ENCODE measurements around the gene TTC39A.

The TTC39A gene

GRCh38 chr1:51324251-51325010, 5.9 kb downstream of the TTC39A start:
- TF ChIP-seq CTCF (conservative IDR thresholded peaks at IDR 0.05; ENCODE audit: low read length), result no peak
- no peak for TF ChIP-seq EZH2phosphoT487 (IDR thresholded peaks at IDR 0.05; ENCODE audit: borderline replicate concordance)
- Histone ChIP-seq H3K9me3 (ENCODE audit: insufficient read depth, low read depth, low read length) (no peaks in the 10 kb centered on the region), H4K20me1 (ENCODE audit: insufficient read depth, low read length, poor library complexity, severe bottlenecking) (no peaks in the 10 kb centered on the region), H3K9me2 (replicated peaks; ENCODE audit: low read depth, low read length) (no peaks in the 10 kb centered on the region), H3K27me3 (ENCODE audit: insufficient read depth, low read length, poor library complexity, severe bottlenecking) (no peaks in the 10 kb centered on the region), H3K79me2 (ENCODE audit: insufficient read depth, low read length) (no peaks in the 10 kb centered on the region), H3K4me1 (ENCODE audit: insufficient read depth, low read length, poor library complexity, severe bottlenecking) (no peaks in the 10 kb centered on the region), H3K9ac (ENCODE audit: low read depth, low read length, poor library complexity, severe bottlenecking) (no peak overlapping the region), H3K36me3 (ENCODE audit: insufficient read depth, low read length) (no peaks in the 10 kb centered on the region), H3F3A (ENCODE audit: low read depth) (no peaks in the 10 kb centered on the region), H2AFZ (ENCODE audit: low read length) (no peak overlapping the region), H3K4me3 (ENCODE audit: low read length, poor library complexity, severe bottlenecking) (no peak overlapping the region), H3K4me2 (ENCODE audit: low read depth, low read length, poor library complexity, severe bottlenecking) (no peak overlapping the region)

GRCh38 chr1:51323778-51324177, 6.6 kb downstream of the TTC39A start:
- H4K20me1 ChIP-seq (ENCODE audit: insufficient read depth, low read length, poor library complexity, severe bottlenecking), result no peaks in the 10 kb centered on the region
- H3K9me3 ChIP-seq (ENCODE audit: insufficient read depth, low read depth, low read length), result no peaks in the 10 kb centered on the region
- no peaks in the 10 kb centered on the region for H3K79me2 ChIP-seq (ENCODE audit: insufficient read depth, low read length)

GRCh38 chr1:51322417-51323101, 7.8 kb downstream of the TTC39A start:
- no peaks in the 10 kb centered on the region for H3K79me2 ChIP-seq (ENCODE audit: insufficient read depth, low read length)
- no peaks in the 10 kb centered on the region for H3F3A ChIP-seq (ENCODE audit: low read depth)
- H2AFZ ChIP-seq (ENCODE audit: low read length), result no peak overlapping the region
- no peaks in the 10 kb centered on the region for H3K27me3 ChIP-seq (ENCODE audit: insufficient read depth, low read length, poor library complexity, severe bottlenecking)
- no peaks in the 10 kb centered on the region for H3K9me3 ChIP-seq (ENCODE audit: insufficient read depth, low read depth, low read length)
- H3K9me2 ChIP-seq (replicated peaks; ENCODE audit: low read depth, low read length), result no peaks in the 10 kb centered on the region
- TF ChIP-seq EZH2phosphoT487 (IDR thresholded peaks at IDR 0.05; ENCODE audit: borderline replicate concordance) (no peak), CTCF (conservative IDR thresholded peaks at IDR 0.05; ENCODE audit: low read length) (no peak)
- no peaks in the 10 kb centered on the region for H3K4me1 ChIP-seq (ENCODE audit: insufficient read depth, low read length, poor library complexity, severe bottlenecking)
- H3K4me2 ChIP-seq (ENCODE audit: low read depth, low read length, poor library complexity, severe bottlenecking), result no peak overlapping the region
- no peak overlapping the region for H3K4me3 ChIP-seq (ENCODE audit: low read length, poor library complexity, severe bottlenecking)
- no peaks in the 10 kb centered on the region for H3K36me3 ChIP-seq (ENCODE audit: insufficient read depth, low read length)
- H4K20me1 ChIP-seq (ENCODE audit: insufficient read depth, low read length, poor library complexity, severe bottlenecking), result no peaks in the 10 kb centered on the region
- no peak overlapping the region for H3K9ac ChIP-seq (ENCODE audit: low read depth, low read length, poor library complexity, severe bottlenecking)

More at GRCh38 chr1:51323778-51324177, 6.6 kb downstream of the TTC39A start:
- Histone ChIP-seq H3K36me3 (ENCODE audit: insufficient read depth, low read length) (no peaks in the 10 kb centered on the region), H2AFZ (ENCODE audit: low read length) (no peak overlapping the region), H3K9me2 (replicated peaks; ENCODE audit: low read depth, low read length) (no peaks in the 10 kb centered on the region), H3K9ac (ENCODE audit: low read depth, low read length, poor library complexity, severe bottlenecking) (no peak overlapping the region), H3K27me3 (ENCODE audit: insufficient read depth, low read length, poor library complexity, severe bottlenecking) (no peaks in the 10 kb centered on the region), H3F3A (ENCODE audit: low read depth) (no peaks in the 10 kb centered on the region), H3K4me1 (ENCODE audit: insufficient read depth, low read length, poor library complexity, severe bottlenecking) (no peaks in the 10 kb centered on the region), H3K4me2 (ENCODE audit: low read depth, low read length, poor library complexity, severe bottlenecking) (no peak overlapping the region), H3K4me3 (ENCODE audit: low read length, poor library complexity, severe bottlenecking) (no peak overlapping the region)
- TF ChIP-seq EZH2phosphoT487 (IDR thresholded peaks at IDR 0.05; ENCODE audit: borderline replicate concordance) (no peak), CTCF (conservative IDR thresholded peaks at IDR 0.05; ENCODE audit: low read length) (no peak)
